GM23338 (cell line): ENCODE data around the gene ZNF410. TPM values are rescaled to one million over a fixed set of nuclear protein-coding genes. Genes with fewer than 3 reads are reported as not detected.

Source experiments
- ATAC-seq: fragments of 200-7000 bp; cut with Tn5 transposase; 3 replicates; pipeline ENCODE4 v1.9.1; 2020
- DNase-seq: peaks from one replicate; pipeline ENCODE4 v3.0.0-alpha.2; 2015; ENCODE audit warnings: low spot score
- H2AFZ ChIP-seq: fragments of 200-600 bp; sonication (generic); 2 replicates; pipeline ENCODE4 v1.8.0; 2016; ENCODE audit warnings: antibody characterized with exemption, mild to moderate bottlenecking, moderate library complexity
- H3F3A ChIP-seq: fragments of 200-600 bp; sonication (generic); replicated peaks from 2 replicates; pipeline ENCODE4 v1.8.0; 2017; ENCODE audit warnings: antibody characterized with exemption, mixed run types, low read depth
- H3K27ac ChIP-seq: fragments of 200-600 bp; sonication (generic); 2 replicates; pipeline ENCODE4 v1.6.1; 2016; ENCODE audit warnings: low read depth
- H3K27me3 ChIP-seq: fragments of 200-600 bp; sonication (generic); 2 replicates; pipeline ENCODE4 v1.8.0; 2016; ENCODE audit warnings: mild to moderate bottlenecking, mixed run types, moderate library complexity; ENCODE audit not compliant: insufficient read depth
- H3K36me3 ChIP-seq: fragments of 200-600 bp; sonication (generic); 2 replicates; pipeline ENCODE4 v1.8.0; 2016; ENCODE audit warnings: mild to moderate bottlenecking; ENCODE audit not compliant: insufficient read depth
- H3K4me1 ChIP-seq: fragments of 200-600 bp; sonication (generic); 2 replicates; pipeline ENCODE4 v1.8.0; 2016; ENCODE audit warnings: mild to moderate bottlenecking, moderate library complexity; ENCODE audit not compliant: insufficient read depth
- H3K4me2 ChIP-seq: fragments of 200-600 bp; sonication (generic); 2 replicates; pipeline ENCODE4 v1.7.1; 2017; ENCODE audit warnings: mixed run types
- H3K4me3 ChIP-seq: fragments of 200-600 bp; sonication (generic); 2 replicates; pipeline ENCODE4 v1.6.1; 2016; ENCODE audit warnings: mixed run types
- H3K79me2 ChIP-seq: fragments of 200-600 bp; sonication (generic); replicated peaks from 2 replicates; pipeline ENCODE4 v1.8.0; 2017; ENCODE audit warnings: mild to moderate bottlenecking; ENCODE audit not compliant: insufficient read depth
- H3K9me2 ChIP-seq: fragments of 200-600 bp; sonication (generic); 2 replicates; pipeline ENCODE4 v1.8.0; 2017; ENCODE audit not compliant: insufficient read depth
- H4K20me1 ChIP-seq: fragments of 200-600 bp; sonication (generic); replicated peaks from 2 replicates; pipeline ENCODE4 v1.8.0; 2017; ENCODE audit warnings: mild to moderate bottlenecking; ENCODE audit not compliant: insufficient read depth
- H3K27ac Mint-ChIP-seq: 2 replicates; pipeline ENCODE4 v1.8.0; 2020; ENCODE audit warnings: inconsistent platforms, mild to moderate bottlenecking, moderate library complexity, mixed read lengths
- H3K27me3 Mint-ChIP-seq: 3 replicates; pipeline ENCODE4 v1.8.0; 2022; ENCODE audit warnings: low read depth, mild to moderate bottlenecking, moderate library complexity, mixed read lengths, inconsistent platforms; ENCODE audit not compliant: insufficient read depth, poor library complexity
- H3K36me3 Mint-ChIP-seq: 3 replicates; pipeline ENCODE4 v1.8.0; 2021; ENCODE audit warnings: low read depth, mild to moderate bottlenecking, inconsistent platforms, moderate library complexity, mixed read lengths
- H3K4me1 Mint-ChIP-seq: 3 replicates; pipeline ENCODE4 v1.8.0; 2020; ENCODE audit warnings: mild to moderate bottlenecking, inconsistent platforms, mixed read lengths
- H3K4me3 Mint-ChIP-seq: 3 replicates; pipeline ENCODE4 v1.8.0; 2021; ENCODE audit warnings: moderate library complexity, mild to moderate bottlenecking, inconsistent platforms, mixed read lengths
- H3K9me3 Mint-ChIP-seq: 3 replicates; pipeline ENCODE4 v1.8.0; 2020; ENCODE audit warnings: moderate library complexity, mild to moderate bottlenecking, inconsistent platforms, mixed read lengths
- CREB1 ChIP-seq: fragments of 250-450 bp; sonication (Bioruptor Pico); IDR thresholded peaks from 2 replicates; pipeline ENCODE4 v1.5.0; 2020; ENCODE audit warnings: low read depth, mild to moderate bottlenecking, moderate library complexity
- CTCF ChIP-seq, 2 experiments: fragments of 200-600 bp in 1 of 2; sonication (generic) in 1 of 2; conservative IDR thresholded peaks; 2 replicates each; pipeline versions ENCODE4 v1.5.1 to v1.6.1; 2016 to 2017; ENCODE audit warnings: antibody characterized with exemption in 2 of 2, low read depth in 2 of 2, mild to moderate bottlenecking in 2 of 2, moderate library complexity in 1 of 2
- ETS1 ChIP-seq: IDR thresholded peaks from 2 replicates; pipeline ENCODE4 v1.6.1; 2016; ENCODE audit warnings: antibody characterized with exemption
- EZH2 ChIP-seq: fragments of 200-600 bp; sonication (generic); IDR thresholded peaks from one replicate; pipeline ENCODE4 v1.8.0; 2017; ENCODE audit warnings: antibody characterized with exemption, mild to moderate bottlenecking, low read depth; ENCODE audit not compliant: unreplicated experiment
- EZH2phosphoT487 ChIP-seq: fragments of 200-600 bp; sonication (generic); IDR thresholded peaks from one replicate; pipeline ENCODE4 v1.8.1; 2018; ENCODE audit warnings: antibody characterized with exemption; ENCODE audit not compliant: unreplicated experiment
- JUNB ChIP-seq: IDR thresholded peaks from one replicate; pipeline ENCODE4 v1.6.1; 2016; ENCODE audit warnings: antibody characterized with exemption; ENCODE audit not compliant: unreplicated experiment
- NANOG ChIP-seq: IDR thresholded peaks from 2 replicates; pipeline ENCODE4 v1.6.1; 2016; ENCODE audit warnings: antibody characterized with exemption, borderline replicate concordance
- POLR2AphosphoS5 ChIP-seq: IDR thresholded peaks from 2 replicates; pipeline ENCODE4 v1.6.1; 2016; ENCODE audit warnings: antibody characterized with exemption, low read depth
- REST ChIP-seq: IDR thresholded peaks from one replicate; pipeline ENCODE4 v1.6.1; 2018; ENCODE audit warnings: antibody characterized with exemption; ENCODE audit not compliant: unreplicated experiment
- STAT1 ChIP-seq: IDR thresholded peaks from one replicate; pipeline ENCODE4 v1.6.1; 2016; ENCODE audit warnings: antibody characterized with exemption; ENCODE audit not compliant: unreplicated experiment
- ZNF114 ChIP-seq: fragments of 250-450 bp; sonication (Bioruptor Pico); IDR thresholded peaks from 2 replicates; pipeline ENCODE4 v1.5.0; 2020; ENCODE audit warnings: mild to moderate bottlenecking, moderate library complexity
- ZNF331 ChIP-seq: fragments of 250-450 bp; sonication (Bioruptor Pico); IDR thresholded peaks from 2 replicates; pipeline ENCODE4 v1.5.0; 2020; ENCODE audit warnings: low read depth, mild to moderate bottlenecking, moderate library complexity
- ZNF462 ChIP-seq: fragments of 250-450 bp; sonication (Bioruptor Pico); IDR thresholded peaks from 2 replicates; pipeline ENCODE4 v1.5.0; 2020; ENCODE audit warnings: mild to moderate bottlenecking, moderate library complexity
- polyA plus RNA-seq: library from polyadenylated mRNA; unstranded; fragments of >200 nt; fragmentation: Nextera tagmentation; extraction: Ambion mirVana; gene quantifications from 2 replicates; pipeline ENCODE4 v1.2.1, GENCODE V29; 2016
- total RNA-seq: library from RNA; depleted of rRNA; stranded (reverse); fragments of >200 nt; shearing (Covaris generic); gene quantifications from 2 replicates; pipeline ENCODE4 v1.2.3, GENCODE V29; 2014

Gene ZNF410
- total and polyA plus RNA-seq, 2 experiments from 2014 or later, result 10.6 to 20.4 TPM

- Histone ChIP-seq H3K9me2 (no peaks in the 10 kb centered on the region), H3K4me2 (no peak overlapping the region), H3K79me2 (no peaks in the 10 kb centered on the region), H3K27me3 (no peaks in the 10 kb centered on the region), H3K4me3 (no peak overlapping the region), H3K27ac (no peak overlapping the region), H3F3A (no peaks in the 10 kb centered on the region), H3K4me1 (no peaks in the 10 kb centered on the region), H4K20me1 (0 out of 2 replicates have a peak, but pooled peaks cover 3% of the 10 kb centered on the region), H3K36me3 (no peaks in the 10 kb centered on the region), H2AFZ (no peak overlapping the region)
- no peak overlapping the region for H3K27ac Mint-ChIP-seq
- H3K4me1 Mint-ChIP-seq, result no peaks in the 10 kb centered on the region
- peaks cover 4% of the 10 kb centered on the region for H3K27me3 Mint-ChIP-seq
- TF ChIP-seq ZNF331 (CRISPR knock-in tag), result no peak
- no peak for TF ChIP-seq ZNF114 (CRISPR knock-in tag)
- no peak for TF ChIP-seq ZNF462 (CRISPR knock-in tag)
- TF ChIP-seq EZH2, result no peak
- TF ChIP-seq STAT1, result no peak
- TF ChIP-seq REST, result no peak
- no peak for TF ChIP-seq ETS1
- no peak for TF ChIP-seq EZH2phosphoT487
- no peak for TF ChIP-seq CREB1 (CRISPR knock-in tag)
- no peak for TF ChIP-seq POLR2AphosphoS5
- no peak for TF ChIP-seq JUNB
- TF ChIP-seq CTCF (conservative IDR thresholded peaks at IDR 0.05; ENCODE audit: low read depth in 2 of 2), result no peak
- no peak for TF ChIP-seq NANOG
- DNase-seq (no peak), ATAC-seq (no peak)
- no peaks in the 10 kb centered on the region for H3K36me3 Mint-ChIP-seq
- H3K4me3 Mint-ChIP-seq, result no peak overlapping the region
- no peaks in the 10 kb centered on the region for H3K9me3 Mint-ChIP-seq
Measured at GRCh38 chr14:73945159-73945670, 58.6 kb downstream of the ZNF410 start.
